Mesendoderm (in vitro differentiated cells): ENCODE results near the gene STK40. TPM values are rescaled to one million over a fixed set of nuclear protein-coding genes. Genes with fewer than 3 reads are reported as not detected.
A peak's percentile ranks its signal among the peaks of the same experiment; 100 is the strongest.

Source experiments
- DNase-seq: peaks from one replicate; pipeline ENCODE4 v3.0.0; 2013
- H2AK5ac ChIP-seq: 2 replicates; pipeline ENCODE4 v1.6.1; 2013; ENCODE audit warnings: low read length, inconsistent platforms
- H2BK120ac ChIP-seq: 2 replicates; pipeline ENCODE4 v1.6.1; 2013; ENCODE audit warnings: low read depth, mild to moderate bottlenecking, low read length, moderate library complexity, mixed read lengths
- H2BK15ac ChIP-seq: replicated peaks from 2 replicates; pipeline ENCODE4 v1.6.1; 2013; ENCODE audit warnings: low read depth, mild to moderate bottlenecking, moderate library complexity
- H2BK5ac ChIP-seq: 2 replicates; pipeline ENCODE4 v1.6.1; 2013; ENCODE audit warnings: low read length, inconsistent platforms
- H3K18ac ChIP-seq: 2 replicates; pipeline ENCODE4 v1.6.1; 2013; ENCODE audit warnings: mild to moderate bottlenecking, low read length, mixed read lengths
- H3K23ac ChIP-seq: one replicate; pipeline ENCODE4 v1.6.1; 2013; ENCODE audit warnings: low read length
- H3K27ac ChIP-seq: 2 replicates; pipeline ENCODE4 v1.5.1; 2013; ENCODE audit warnings: low read depth, mild to moderate bottlenecking, inconsistent platforms, low read length, moderate library complexity
- H3K27me3 ChIP-seq: 2 replicates; pipeline ENCODE4 v1.6.1; 2013; ENCODE audit warnings: low read length, control low read depth, mild to moderate bottlenecking, inconsistent platforms; ENCODE audit not compliant: insufficient read depth, poor library complexity
- H3K36me3 ChIP-seq: 2 replicates; pipeline ENCODE4 v1.6.1; 2013; ENCODE audit warnings: low read length, inconsistent platforms; ENCODE audit not compliant: control insufficient read depth, insufficient read depth
- H3K4ac ChIP-seq: one replicate; pipeline ENCODE4 v1.6.1; 2013; ENCODE audit warnings: low read depth, mild to moderate bottlenecking, low read length, moderate library complexity
- H3K4me1 ChIP-seq: 2 replicates; pipeline ENCODE4 v1.6.1; 2013; ENCODE audit warnings: low read depth, low read length, inconsistent platforms; ENCODE audit not compliant: control insufficient read depth
- H3K4me2 ChIP-seq: 2 replicates; pipeline ENCODE4 v1.6.1; 2013; ENCODE audit warnings: low read length
- H3K4me3 ChIP-seq: 2 replicates; pipeline ENCODE4 v1.5.1; 2013; ENCODE audit warnings: mild to moderate bottlenecking, low read length
- H3K56ac ChIP-seq: one replicate; pipeline ENCODE4 v1.6.1; 2013; ENCODE audit warnings: low read length
- H3K79me1 ChIP-seq: 2 replicates; pipeline ENCODE4 v1.6.1; 2013; ENCODE audit warnings: low read length, inconsistent platforms
- H3K79me2 ChIP-seq: 2 replicates; pipeline ENCODE4 v1.6.1; 2013; ENCODE audit warnings: mild to moderate bottlenecking, low read length; ENCODE audit not compliant: control insufficient read depth, insufficient read depth
- H3K9ac ChIP-seq: 2 replicates; pipeline ENCODE4 v1.6.1; 2013; ENCODE audit warnings: low read length, inconsistent platforms
- H4K5ac ChIP-seq: one replicate; pipeline ENCODE4 v1.6.1; 2013; ENCODE audit warnings: low read length
- H4K8ac ChIP-seq: one replicate; pipeline ENCODE4 v1.6.1; 2013; ENCODE audit warnings: low read depth, mild to moderate bottlenecking, control low read depth, low read length, moderate library complexity
- WGBS: extraction: QIAGEN DNeasy Blood & Tissue Kit; methylation state at CpG from one replicate; pipeline ENCODE4 v1.1.7; 2013; ENCODE audit warnings: low lambda C conversion rate, missing lambda C conversion rate; ENCODE audit not compliant: insufficient coverage; ENCODE audit errors: extremely low coverage; 5-methylcytosine and 5-hydroxymethylcytosine counted together
- polyA plus RNA-seq, 2 experiments: library from polyadenylated mRNA; stranded (reverse); fragments of 200-250 nt; gene quantifications; one replicate each; pipeline ENCODE4 v1.2.3, GENCODE V29; 2013

Gene STK40
- 27.9 TPM for polyA plus RNA-seq (2013, experiment 1 of 2)
- polyA plus RNA-seq (2013, experiment 2 of 2): 28.0 TPM

- Histone ChIP-seq H2BK15ac (peak within 1 kb of the TSS; percentile 61), H3K23ac (peak within 1 kb of the TSS; percentile 75), H3K79me1 (peaks cover 17% of the 10 kb centered on the region), H2AK5ac (peak within 1 kb of the TSS; percentile 45), H3K56ac (peak within 1 kb of the TSS; percentile 97), H3K79me2 (peaks cover 40% of the 10 kb centered on the region), H3K4me1 (peaks cover 18% of the 10 kb centered on the region), H4K5ac (peak within 1 kb of the TSS; percentile 14), H3K4ac (peak within 1 kb of the TSS; percentile 99), H2BK120ac (peak within 1 kb of the TSS; percentile 52), H3K18ac (peak within 1 kb of the TSS; percentile 94), H4K8ac (peak within 1 kb of the TSS; percentile 69), H2BK5ac (peak within 1 kb of the TSS; percentile 89), H3K4me3 (peak within 1 kb of the TSS; percentile 62), H3K4me2 (peak within 1 kb of the TSS; percentile 82), H3K27me3 (no peaks in the 10 kb centered on the region), H3K9ac (peak within 1 kb of the TSS; percentile 91), H3K27ac (peak within 1 kb of the TSS; percentile 98), H3K36me3 (no peaks in the 10 kb centered on the region)
- peak; percentile 100 for DNase-seq
- no CpG with 5 or more reads among the region's 82 CpGs for WGBS
Observed at GRCh38 chr1:36385410-36386264, at the start of gene STK40. TSS of gene STK40 (minus strand) at chr1:36385924. CDS start at chr1:36361332, 24,592 bp downstream.

GRCh38 chr1:36433102-36433501 lies 47.4 kb upstream of the STK40 start:
- Histone ChIP-seq H3K36me3 (no peaks in the 10 kb centered on the region), H3K27ac (no peak overlapping the region), H2BK120ac (no peak overlapping the region), H3K4me2 (no peak overlapping the region), H3K56ac (no peak overlapping the region), H3K79me1 (no peaks in the 10 kb centered on the region), H3K4me1 (no peaks in the 10 kb centered on the region), H3K9ac (no peak overlapping the region), H3K4me3 (no peak overlapping the region), H2BK5ac (no peak overlapping the region), H3K23ac (no peak overlapping the region), H3K18ac (no peak overlapping the region), H2BK15ac (no peak overlapping the region), H4K8ac (no peak overlapping the region), H4K5ac (no peak overlapping the region), H3K27me3 (no peaks in the 10 kb centered on the region), H3K4ac (no peak overlapping the region), H2AK5ac (no peak overlapping the region), H3K79me2 (no peaks in the 10 kb centered on the region)
- no peak for DNase-seq
- WGBS: no CpG with 5 or more reads among the region's 1 CpG

GRCh38 chr1:36432616-36433015 lies 46.9 kb upstream of the STK40 start:
- H2AK5ac ChIP-seq: no peak overlapping the region
- no peak overlapping the region for H3K18ac ChIP-seq
- whole genome bisulfite sequencing: no CpG with 5 or more reads among the region's 4 CpGs
- no peak overlapping the region for H2BK120ac ChIP-seq
- H3K27me3 ChIP-seq: no peaks in the 10 kb centered on the region
- H2BK5ac ChIP-seq: no peak overlapping the region
- H3K56ac ChIP-seq: no peak overlapping the region
- no peaks in the 10 kb centered on the region for H3K79me1 ChIP-seq
- no peak for DNase-seq
- no peaks in the 10 kb centered on the region for H3K4me1 ChIP-seq
- no peak overlapping the region for H4K5ac ChIP-seq
- H3K36me3 ChIP-seq: no peaks in the 10 kb centered on the region
- no peak overlapping the region for H3K4me3 ChIP-seq
- H2BK15ac ChIP-seq: no peak overlapping the region
- H4K8ac ChIP-seq: no peak overlapping the region
- H3K4me2 ChIP-seq: no peak overlapping the region
- no peak overlapping the region for H3K23ac ChIP-seq
- no peak overlapping the region for H3K27ac ChIP-seq
- no peak overlapping the region for H3K9ac ChIP-seq
- H3K4ac ChIP-seq: no peak overlapping the region
- no peaks in the 10 kb centered on the region for H3K79me2 ChIP-seq

- H4K8ac ChIP-seq: no peak overlapping the region
- H3K9ac ChIP-seq: no peak overlapping the region
- no peak overlapping the region for H3K27ac ChIP-seq
- H3K4me2 ChIP-seq: no peak overlapping the region
- no peak overlapping the region for H2BK5ac ChIP-seq
- WGBS: no CpG with 5 or more reads among the region's 4 CpGs
- H2BK120ac ChIP-seq: no peak overlapping the region
- H3K27me3 ChIP-seq: no peaks in the 10 kb centered on the region
- no peaks in the 10 kb centered on the region for H3K79me2 ChIP-seq
- H2AK5ac ChIP-seq: no peak overlapping the region
- no peak overlapping the region for H4K5ac ChIP-seq
- no peak overlapping the region for H3K4me3 ChIP-seq
- H3K79me1 ChIP-seq: no peaks in the 10 kb centered on the region
- H2BK15ac ChIP-seq: no peak overlapping the region
- H3K18ac ChIP-seq: no peak overlapping the region
- H3K4ac ChIP-seq: no peak overlapping the region
- H3K56ac ChIP-seq: no peak overlapping the region
- no peaks in the 10 kb centered on the region for H3K36me3 ChIP-seq
- no peak overlapping the region for H3K23ac ChIP-seq
- H3K4me1 ChIP-seq: no peaks in the 10 kb centered on the region
- no peak for DNase-seq
Observed at GRCh38 chr1:36425791-36426190, 40.1 kb upstream of the STK40 start.

GRCh38 chr1:36421649-36422048 lies 35.9 kb upstream of the STK40 start:
- Histone ChIP-seq H3K36me3 (no peaks in the 10 kb centered on the region), H3K4me3 (no peak overlapping the region), H3K4ac (no peak overlapping the region), H3K56ac (no peak overlapping the region), H3K9ac (no peak overlapping the region), H3K27ac (no peak overlapping the region), H3K4me1 (no peaks in the 10 kb centered on the region), H2AK5ac (no peak overlapping the region), H3K23ac (no peak overlapping the region), H2BK120ac (no peak overlapping the region), H4K5ac (no peak overlapping the region), H3K4me2 (no peak overlapping the region), H4K8ac (no peak overlapping the region), H2BK15ac (no peak overlapping the region), H3K79me2 (no peaks in the 10 kb centered on the region), H3K18ac (no peak overlapping the region), H2BK5ac (no peak overlapping the region), H3K27me3 (no peaks in the 10 kb centered on the region), H3K79me1 (no peaks in the 10 kb centered on the region)
- WGBS: no CpG with 5 or more reads among the region's 7 CpGs
- no peak for DNase-seq
